ENCODE measurements around the gene DES. TPM values are rescaled to one million over a fixed set of nuclear protein-coding genes. Genes with fewer than 3 reads are reported as not detected.

The DES gene
- not detected for total RNA-seq

DNA sequence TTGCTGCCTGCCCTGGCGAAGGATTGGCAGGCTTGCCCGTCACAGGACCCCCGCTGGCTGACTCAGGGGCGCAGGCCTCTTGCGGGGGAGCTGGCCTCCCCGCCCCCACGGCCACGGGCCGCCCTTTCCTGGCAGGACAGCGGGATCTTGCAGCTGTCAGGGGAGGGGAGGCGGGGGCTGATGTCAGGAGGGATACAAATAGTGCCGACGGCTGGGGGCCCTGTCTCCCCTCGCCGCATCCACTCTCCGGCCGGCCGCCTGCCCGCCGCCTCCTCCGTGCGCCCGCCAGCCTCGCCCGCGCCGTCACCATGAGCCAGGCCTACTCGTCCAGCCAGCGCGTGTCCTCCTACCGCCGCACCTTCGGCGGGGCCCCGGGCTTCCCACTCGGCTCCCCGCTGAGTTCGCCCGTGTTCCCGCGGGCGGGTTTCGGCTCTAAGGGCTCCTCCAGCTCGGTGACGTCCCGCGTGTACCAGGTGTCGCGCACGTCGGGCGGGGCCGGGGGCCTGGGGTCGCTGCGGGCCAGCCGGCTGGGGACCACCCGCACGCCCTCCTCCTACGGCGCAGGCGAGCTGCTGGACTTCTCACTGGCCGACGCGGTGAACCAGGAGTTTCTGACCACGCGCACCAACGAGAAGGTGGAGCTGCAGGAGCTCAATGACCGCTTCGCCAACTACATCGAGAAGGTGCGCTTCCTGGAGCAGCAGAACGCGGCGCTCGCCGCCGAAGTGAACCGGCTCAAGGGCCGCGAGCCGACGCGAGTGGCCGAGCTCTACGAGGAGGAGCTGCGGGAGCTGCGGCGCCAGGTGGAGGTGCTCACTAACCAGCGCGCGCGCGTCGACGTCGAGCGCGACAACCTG lies at the start of gene DES:
Gene DES (plus strand): TSS at position 223 of the 857 bp plus-strand sequence. CDS start 86 bp downstream, at position 309.
- ChIA-PET CTCF (interaction anchor here (0.7 to 1.3 kb wide), 5 partner anchors 12 to 40 kb away, joined by 3 read pairs; no protein-coding TSS in a partner anchor), POLR2A (no interaction called here)
- Mint-ChIP-seq H3K36me3 (no peaks in the 10 kb centered on the region), H3K4me1 (ENCODE audit: low read depth) (peaks cover 2% of the 10 kb centered on the region), H3K27ac (no peak within 1 kb of the TSS), H3K27me3 (peaks cover 33% of the 10 kb centered on the region), H3K9me3 (no peaks in the 10 kb centered on the region), H3K4me3 (no peak within 1 kb of the TSS)
- intact Hi-C loops (cut with micrococcal nuclease) = no loop called here
- DNase-seq = no peak

DNA sequence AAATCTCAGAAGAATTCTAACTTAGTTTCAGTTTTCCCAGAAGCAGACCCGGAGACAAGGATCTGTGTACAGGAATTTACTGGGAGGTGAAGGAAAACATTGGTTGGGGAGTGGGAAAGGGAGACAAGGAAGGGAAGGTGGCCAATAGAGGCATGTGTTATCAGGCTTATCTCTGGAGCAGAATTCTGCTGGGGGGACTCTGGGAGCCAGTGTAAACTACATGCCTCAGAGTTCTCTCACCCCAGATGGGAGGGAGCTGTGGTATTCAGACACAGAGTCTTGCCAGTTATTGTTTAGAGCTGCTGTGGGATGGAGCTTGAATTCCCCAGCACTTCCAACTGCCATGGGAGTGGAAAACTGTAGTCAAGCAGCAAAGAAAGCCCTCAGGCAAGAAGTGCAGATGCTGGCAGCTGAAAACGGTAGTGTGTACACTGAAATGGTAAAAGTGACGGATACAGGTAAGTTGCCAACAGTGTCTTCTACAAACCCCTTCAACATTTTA lies 49.4 kb upstream of the DES start:
- Mint-ChIP-seq H3K9me3 (no peaks in the 10 kb centered on the region), H3K27ac (no peak overlapping the region), H3K27me3 (no peaks in the 10 kb centered on the region), H3K4me3 (no peak overlapping the region), H3K36me3 (peaks cover 8% of the 10 kb centered on the region), H3K4me1 (ENCODE audit: low read depth) (no peaks in the 10 kb centered on the region)
- no peak for DNase-seq
- ChIA-PET POLR2A (no interaction called here), CTCF (no interaction called here)
- intact Hi-C loops (cut with micrococcal nuclease) = no loop called here

DNA sequence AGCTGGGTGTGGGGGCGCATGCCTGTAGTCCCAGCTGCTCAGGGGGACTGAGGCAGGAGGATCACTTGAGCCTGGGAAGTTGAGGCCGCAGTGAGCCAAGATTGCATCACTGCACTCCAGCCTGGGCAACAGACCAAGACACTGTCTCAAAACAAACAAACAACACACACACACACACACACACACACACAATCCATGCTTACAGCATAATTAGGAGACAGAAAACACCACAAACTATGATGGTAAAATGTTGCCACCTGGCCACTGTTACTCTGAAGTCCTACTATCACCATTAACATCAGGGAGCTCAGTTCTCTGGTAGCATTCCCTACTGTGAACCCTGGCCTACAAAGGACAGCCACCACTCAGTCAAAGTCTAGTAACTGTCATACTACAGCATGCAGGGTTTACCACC lies 48.7 kb upstream of the DES start:
- Mint-ChIP-seq H3K4me1 (ENCODE audit: low read depth) (no peaks in the 10 kb centered on the region), H3K27me3 (no peaks in the 10 kb centered on the region), H3K27ac (no peak overlapping the region), H3K36me3 (peaks cover 15% of the 10 kb centered on the region), H3K9me3 (no peaks in the 10 kb centered on the region), H3K4me3 (no peak overlapping the region)
- DNase-seq = no peak
- CTCF ChIA-PET = no interaction called here
- POLR2A ChIA-PET = no interaction called here
- intact Hi-C loops (cut with micrococcal nuclease) = no loop called here

DNA sequence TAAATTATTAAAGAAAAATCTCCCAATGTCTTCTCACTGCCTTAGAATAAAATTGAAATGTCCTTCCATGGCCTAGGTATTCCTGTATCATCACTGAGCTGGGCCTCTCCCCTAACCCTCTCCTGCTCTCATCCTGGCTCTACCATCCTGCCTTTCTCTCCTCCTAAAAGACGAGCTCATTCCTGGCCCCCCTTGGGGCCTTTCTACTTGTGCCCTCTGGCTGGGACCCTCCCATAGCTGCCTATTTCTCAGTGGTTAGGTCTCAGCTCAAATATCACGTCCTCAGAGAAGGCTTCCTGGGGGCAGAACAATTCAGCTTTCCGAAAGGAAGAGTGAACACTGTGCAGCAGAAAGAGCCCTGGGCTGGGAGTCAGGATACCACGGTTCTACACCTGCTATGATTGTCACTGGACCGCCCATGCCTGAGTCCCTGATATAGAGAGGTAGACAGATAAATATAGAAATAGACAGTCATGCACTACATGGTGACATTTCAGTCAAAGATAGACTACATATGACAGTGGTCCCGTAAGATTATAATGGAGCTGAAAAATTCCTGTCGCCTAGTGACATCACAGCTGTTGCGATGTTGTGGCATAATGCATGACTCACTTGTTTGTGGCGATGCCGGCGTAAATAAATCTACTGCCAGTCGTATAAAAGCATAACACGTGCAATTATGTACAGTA lies 39.9 kb upstream of the DES start:
- ChIA-PET POLR2A (interaction anchor here (1.2 kb wide), 1 partner anchor 9 kb away, joined by 3 read pairs; the partner anchor contains the start of gene DNPEP), CTCF (interaction anchor here (1.1 kb wide), 1 partner anchor 83 kb away, joined by 3 read pairs; no protein-coding TSS in a partner anchor)

DNA sequence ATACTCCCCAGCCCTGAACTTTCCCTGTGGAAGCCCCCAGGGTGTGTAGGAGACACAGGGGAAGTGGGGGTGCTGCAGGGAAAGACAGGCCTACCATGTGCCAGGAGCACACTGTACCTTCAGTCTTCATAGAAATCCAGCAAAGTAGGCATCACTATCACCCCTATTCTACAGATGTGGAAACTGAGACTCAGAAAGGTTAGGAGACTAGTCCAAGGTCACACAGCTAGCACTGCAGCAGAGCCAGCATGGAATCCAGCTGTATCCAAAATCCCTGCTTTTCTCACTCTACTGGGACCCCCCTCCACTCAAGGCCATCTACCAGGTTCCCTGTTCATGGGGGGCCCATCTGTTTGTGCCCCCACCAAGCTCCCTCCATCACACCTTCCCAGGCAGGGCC lies 37.3 kb upstream of the DES start:
- no peaks in the 10 kb centered on the region for H3K27me3 Mint-ChIP-seq
- H3K4me1 Mint-ChIP-seq (ENCODE audit: low read depth) = peaks cover under 1% of the 10 kb centered on the region
- POLR2A ChIA-PET = no interaction called here
- H3K4me3 Mint-ChIP-seq = no peak overlapping the region
- CTCF ChIA-PET = no interaction called here
- H3K36me3 Mint-ChIP-seq = peaks cover 36% of the 10 kb centered on the region
- no peaks in the 10 kb centered on the region for H3K9me3 Mint-ChIP-seq
- intact Hi-C loops (cut with micrococcal nuclease) = no loop called here
- no peak overlapping the region for H3K27ac Mint-ChIP-seq
- DNase-seq = no peak

More for the DNA sequence above, 39.9 kb upstream of the DES start:
- no peak for DNase-seq
- intact Hi-C loops (cut with micrococcal nuclease) = no loop called here
- H3K27me3 Mint-ChIP-seq = no peaks in the 10 kb centered on the region
- H3K4me3 Mint-ChIP-seq = no peak overlapping the region
- no peaks in the 10 kb centered on the region for H3K4me1 Mint-ChIP-seq (ENCODE audit: low read depth)
- H3K9me3 Mint-ChIP-seq = no peaks in the 10 kb centered on the region
- H3K36me3 Mint-ChIP-seq = peaks cover 36% of the 10 kb centered on the region
- H3K27ac Mint-ChIP-seq = no peak overlapping the region

DNA sequence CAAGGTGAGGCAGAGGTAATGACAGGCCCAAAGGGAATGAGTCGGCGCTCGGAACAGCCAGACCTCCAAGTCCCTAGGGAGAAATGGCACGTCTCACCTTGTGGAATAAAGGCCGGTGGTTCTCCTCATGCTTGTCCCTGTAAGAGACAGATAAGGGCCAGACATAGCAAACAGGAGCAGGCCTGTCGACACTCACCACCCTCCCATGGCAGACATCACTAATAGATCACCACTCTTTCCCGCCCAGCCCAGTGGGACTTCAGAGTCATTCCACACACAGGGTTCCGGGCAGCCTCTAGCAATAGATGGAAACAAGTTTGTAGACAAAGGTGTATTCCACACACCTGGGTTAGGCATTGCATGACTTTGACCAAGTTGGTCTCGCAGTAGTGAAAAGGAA lies 36.7 kb upstream of the DES start:
- H3K36me3 Mint-ChIP-seq = peaks cover 40% of the 10 kb centered on the region
- H3K9me3 Mint-ChIP-seq = no peaks in the 10 kb centered on the region
- CTCF ChIA-PET = no interaction called here
- DNase-seq = no peak
- no peaks in the 10 kb centered on the region for H3K27me3 Mint-ChIP-seq
- H3K4me3 Mint-ChIP-seq = no peak overlapping the region
- POLR2A ChIA-PET = no interaction called here
- intact Hi-C loops (cut with micrococcal nuclease) = no loop called here
- H3K27ac Mint-ChIP-seq = no peak overlapping the region
- H3K4me1 Mint-ChIP-seq (ENCODE audit: low read depth) = peaks cover 4% of the 10 kb centered on the region

DNA sequence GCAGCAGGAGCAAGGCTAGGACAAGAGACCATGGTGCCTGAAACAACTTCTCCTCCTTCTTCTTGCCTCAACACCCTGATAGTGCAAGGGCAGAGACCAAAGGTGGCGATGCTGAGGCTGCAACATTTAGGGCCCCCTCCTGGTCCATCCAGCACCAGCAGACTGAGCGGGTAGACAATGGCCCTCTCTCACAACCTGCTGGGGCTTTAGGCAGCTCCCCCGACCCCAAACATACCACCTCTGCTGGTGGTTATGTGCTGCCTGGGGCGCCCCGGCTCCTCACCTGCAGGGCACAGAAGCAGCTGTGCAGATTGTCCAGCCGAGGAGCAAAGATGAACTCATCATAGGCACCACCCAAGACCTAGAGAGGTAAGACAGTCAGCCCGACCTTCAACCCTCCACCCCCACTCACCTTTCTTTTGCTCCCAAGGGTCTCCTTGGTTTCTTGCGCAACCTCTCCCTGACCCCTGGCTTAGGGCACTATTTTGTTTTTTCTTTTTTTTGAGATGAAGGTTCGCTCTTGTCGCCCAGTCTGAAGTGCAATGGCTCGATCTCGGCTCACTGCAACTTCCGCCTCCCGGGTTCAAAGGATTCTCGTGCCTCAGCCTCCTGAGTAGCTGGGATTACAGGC lies 34.0 kb upstream of the DES start:
- no peaks in the 10 kb centered on the region for H3K9me3 Mint-ChIP-seq
- no peak overlapping the region for H3K27ac Mint-ChIP-seq
- no peak for DNase-seq
- peaks cover 16% of the 10 kb centered on the region for H3K4me1 Mint-ChIP-seq (ENCODE audit: low read depth)
- peaks cover 34% of the 10 kb centered on the region for H3K36me3 Mint-ChIP-seq
- intact Hi-C loops (cut with micrococcal nuclease) = no loop called here
- no peaks in the 10 kb centered on the region for H3K27me3 Mint-ChIP-seq
- H3K4me3 Mint-ChIP-seq = no peak overlapping the region
- CTCF ChIA-PET = interaction anchor here (1.3 kb wide), 1 partner anchor 89 kb away, joined by 3 read pairs; no protein-coding TSS in a partner anchor
- POLR2A ChIA-PET = no interaction called here

DNA sequence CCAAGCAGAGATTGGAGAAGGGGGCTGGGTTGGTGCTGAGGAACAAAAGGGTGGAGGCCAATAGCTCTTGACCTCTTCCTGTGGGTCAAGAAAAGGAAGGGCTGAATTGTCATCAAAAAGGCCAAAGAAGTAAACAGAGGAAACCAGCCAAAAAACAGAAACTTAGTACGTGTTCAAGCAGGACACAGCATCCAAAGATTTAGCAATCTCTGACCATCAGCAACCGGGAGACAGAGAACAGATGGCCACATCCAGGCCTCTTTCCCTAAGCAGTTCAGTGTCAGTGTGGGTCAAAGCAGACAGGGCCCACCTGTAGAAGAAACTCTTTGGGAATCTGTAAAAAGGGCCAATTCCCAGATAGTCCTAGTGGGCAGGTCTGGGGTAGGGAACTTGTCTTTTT lies 33.3 kb upstream of the DES start:
- Mint-ChIP-seq H3K4me3 (no peak overlapping the region), H3K27ac (no peak overlapping the region), H3K4me1 (ENCODE audit: low read depth) (peaks cover 16% of the 10 kb centered on the region), H3K36me3 (peaks cover 34% of the 10 kb centered on the region), H3K9me3 (no peaks in the 10 kb centered on the region), H3K27me3 (no peaks in the 10 kb centered on the region)
- DNase-seq = no peak
- CTCF ChIA-PET = interaction anchor here (1.0 to 1.3 kb wide), 2 partner anchors 90 to 215 kb away, joined by 3 read pairs; partner anchors contain the start of gene SLC23A3
- intact Hi-C loops (cut with micrococcal nuclease) = loop anchor here (5.0 kb wide), 2 partner anchors 488 to 978 kb away; no protein-coding TSS in a partner anchor
- POLR2A ChIA-PET = no interaction called here

DNA sequence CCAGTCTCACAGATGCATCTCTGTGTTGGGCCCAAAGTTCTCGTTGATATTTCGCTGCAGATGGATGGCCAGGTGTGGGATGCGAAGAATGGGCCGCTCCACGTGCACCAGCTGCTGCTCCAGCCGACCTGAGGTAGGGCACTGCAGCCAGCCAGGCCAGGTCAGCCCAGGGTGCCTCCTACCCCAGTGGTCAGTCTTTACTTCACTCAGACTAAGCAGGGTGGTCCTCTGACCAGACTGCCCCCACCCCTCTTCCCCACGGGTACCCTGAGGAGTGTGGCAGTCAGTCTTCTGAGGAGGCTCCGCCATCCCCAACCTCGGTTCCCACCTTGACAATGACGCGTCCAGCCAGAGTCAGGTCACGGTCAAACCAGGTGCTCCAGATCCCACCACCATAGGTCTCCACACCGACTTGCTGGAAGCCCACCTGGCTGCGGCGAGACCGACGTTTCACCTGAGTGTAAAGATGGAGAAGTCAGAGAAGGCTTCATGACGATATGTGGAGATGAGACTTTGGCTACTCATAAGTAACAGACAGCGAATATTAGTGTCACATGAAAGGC lies 32.1 kb upstream of the DES start:
- no peaks in the 10 kb centered on the region for H3K9me3 Mint-ChIP-seq
- CTCF ChIA-PET = interaction anchor here (1.0 to 1.7 kb wide), 2 partner anchors 91 to 216 kb away, joined by 3 to 9 read pairs; partner anchors contain the start of gene SLC23A3
- H3K4me3 Mint-ChIP-seq = peak overlapping the region; percentile 94
- no peak overlapping the region for H3K27ac Mint-ChIP-seq
- H3K27me3 Mint-ChIP-seq = no peaks in the 10 kb centered on the region
- peaks cover 33% of the 10 kb centered on the region for H3K36me3 Mint-ChIP-seq
- H3K4me1 Mint-ChIP-seq (ENCODE audit: low read depth) = peaks cover 16% of the 10 kb centered on the region
- DNase-seq = no peak
- intact Hi-C loops (cut with micrococcal nuclease) = loop anchor here (5.0 kb wide), 2 partner anchors 489 to 979 kb away; no protein-coding TSS in a partner anchor
- POLR2A ChIA-PET = no interaction called here

DNA sequence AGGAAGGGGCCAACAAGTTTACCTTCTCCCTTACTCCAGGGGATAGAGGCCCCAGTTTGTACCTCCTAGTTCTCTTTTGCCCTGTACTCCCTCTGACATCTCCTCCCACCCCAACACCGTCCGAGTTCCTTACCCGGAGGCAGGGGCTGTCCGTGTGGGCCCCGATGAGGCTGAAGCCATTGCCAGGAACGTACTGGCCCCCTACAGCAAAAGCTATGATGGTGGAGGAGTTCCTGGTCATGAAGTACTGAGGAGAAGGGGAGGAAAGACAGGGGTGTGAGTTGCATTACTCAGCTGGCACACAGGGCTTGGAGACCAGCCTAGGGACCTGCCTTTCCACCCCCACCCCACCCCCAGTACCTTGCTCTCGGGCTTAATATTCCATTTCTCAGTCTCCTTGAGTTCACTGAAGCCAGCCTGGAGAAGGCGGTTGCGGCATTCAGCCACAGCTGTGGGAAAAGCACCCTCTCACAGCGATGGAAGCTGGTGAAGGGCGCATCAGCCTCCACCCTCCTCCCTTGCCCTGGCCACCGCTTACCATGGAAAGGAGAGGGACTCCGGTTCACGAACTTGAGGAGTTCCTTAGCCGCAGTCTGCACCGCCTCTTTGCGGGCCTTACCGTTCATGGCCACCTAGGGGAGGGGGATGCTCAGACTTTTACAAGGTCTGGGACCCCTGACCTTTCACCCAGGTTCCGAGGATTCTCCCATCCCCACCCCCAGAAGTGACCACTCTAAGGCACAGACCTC lies 31.5 kb upstream of the DES start:
- ChIA-PET CTCF (interaction anchor here (1.0 to 3.0 kb wide), 4 partner anchors 16 to 154 kb away, joined by 3 to 18 read pairs (median 7); partner anchors contain the start of gene DNAJB2), POLR2A (interaction anchor here (0.6 to 1.7 kb wide), 4 partner anchors 108 to 210 kb away, joined by 3 to 5 read pairs (median 5); partner anchors contain the start of genes CNPPD1, DNAJB2 and TUBA4A)
- peak overlapping the region; percentile 91 for H3K27ac Mint-ChIP-seq
- H3K36me3 Mint-ChIP-seq = peaks cover 28% of the 10 kb centered on the region
- peaks cover 16% of the 10 kb centered on the region for H3K4me1 Mint-ChIP-seq (ENCODE audit: low read depth)
- H3K4me3 Mint-ChIP-seq = peak overlapping the region; percentile 94
- DNase-seq = peak; percentile 25
- no peaks in the 10 kb centered on the region for H3K9me3 Mint-ChIP-seq
- no peaks in the 10 kb centered on the region for H3K27me3 Mint-ChIP-seq
- intact Hi-C loops (cut with micrococcal nuclease) = loop anchor here (1.0 to 5.0 kb wide), 3 partner anchors 107 to 979 kb away; partner anchors contain the start of gene DNAJB2

All from activated CD4-positive, alpha-beta memory T cell treated with anti-CD3 and anti-CD28 coated beads for 36 hours (primary cell).